ENCODE data around the gene SSC5D.

SSC5D gene

GRCh38 chr19:55478364-55478763 is 9.9 kb upstream of the SSC5D start:
- TF ChIP-seq CTCF (IDR thresholded peaks at IDR 0.05; ENCODE audit: low read depth, low read length): no peak
- Histone ChIP-seq H3K36me3 (peaks cover 6% of the 10 kb centered on the region; the same call in 1 of the 2 replicates), H3K27ac (no peak overlapping the region), H3K9me3 (ENCODE audit: severe bottlenecking) (no peaks in the 10 kb centered on the region), H3K4me3 (ENCODE audit: low read depth, low read length) (no peak overlapping the region), H3K27me3 (ENCODE audit: insufficient read depth, low read depth, severe bottlenecking) (no peaks in the 10 kb centered on the region)
- DNase-seq: no peak

- Histone ChIP-seq H3K9me3 (ENCODE audit: severe bottlenecking) (no peaks in the 10 kb centered on the region), H3K27me3 (ENCODE audit: insufficient read depth, low read depth, severe bottlenecking) (no peaks in the 10 kb centered on the region), H3K27ac (no peak overlapping the region), H3K4me3 (ENCODE audit: low read depth, low read length) (no peak overlapping the region), H3K36me3 (peaks cover 6% of the 10 kb centered on the region; the same call in 1 of the 2 replicates)
- no peak for DNase-seq
- no peak for TF ChIP-seq CTCF (IDR thresholded peaks at IDR 0.05; ENCODE audit: low read depth, low read length)
These were observed 9.2 kb upstream of the SSC5D start for GRCh38 chr19:55479045-55479444.

- H3K27me3 ChIP-seq (ENCODE audit: insufficient read depth, low read depth, severe bottlenecking): no peaks in the 10 kb centered on the region
- H3K4me3 ChIP-seq (ENCODE audit: low read depth, low read length): no peak overlapping the region
- H3K9me3 ChIP-seq (ENCODE audit: severe bottlenecking): no peaks in the 10 kb centered on the region
- DNase-seq: no peak
- no peak for TF ChIP-seq CTCF (IDR thresholded peaks at IDR 0.05; ENCODE audit: low read depth, low read length)
- H3K27ac ChIP-seq: no peak overlapping the region
- H3K36me3 ChIP-seq: peaks cover 6% of the 10 kb centered on the region; the same call in 1 of the 2 replicates
These were observed 8.6 kb upstream of the SSC5D start for GRCh38 chr19:55479451-55480230.

GRCh38 chr19:55481148-55481793 is 7.0 kb upstream of the SSC5D start:
- Histone ChIP-seq H3K27ac (peak overlapping the region; percentile 29; the same call in 1 of the 2 replicates), H3K9me3 (ENCODE audit: severe bottlenecking) (no peaks in the 10 kb centered on the region), H3K27me3 (ENCODE audit: insufficient read depth, low read depth, severe bottlenecking) (no peaks in the 10 kb centered on the region), H3K4me3 (ENCODE audit: low read depth, low read length) (no peak overlapping the region), H3K36me3 (peaks cover 10% of the 10 kb centered on the region)
- no peak for DNase-seq
- no peak for TF ChIP-seq CTCF (IDR thresholded peaks at IDR 0.05; ENCODE audit: low read depth, low read length)

GRCh38 chr19:55481794-55482155 is 6.5 kb upstream of the SSC5D start:
- Histone ChIP-seq H3K36me3 (peaks cover 10% of the 10 kb centered on the region), H3K9me3 (ENCODE audit: severe bottlenecking) (no peaks in the 10 kb centered on the region), H3K27me3 (ENCODE audit: insufficient read depth, low read depth, severe bottlenecking) (no peaks in the 10 kb centered on the region), H3K27ac (no peak overlapping the region), H3K4me3 (ENCODE audit: low read depth, low read length) (no peak overlapping the region)
- no peak for DNase-seq
- TF ChIP-seq CTCF (IDR thresholded peaks at IDR 0.05; ENCODE audit: low read depth, low read length): no peak
